Mesenchymal stem cell (in vitro differentiated cells and primary cell): Measurements from ENCODE around the gene CELF5.

Source experiments
- DNase-seq: peaks from one replicate; pipeline ENCODE4 v3.0.0-alpha.2; 2013
- H2AFZ ChIP-seq: one replicate; pipeline ENCODE4 v1.6.1; 2013; ENCODE audit warnings: low read depth, mild to moderate bottlenecking, control low read depth, inconsistent platforms, low read length, moderate library complexity
- H2AK5ac ChIP-seq: 2 replicates; pipeline ENCODE4 v1.6.1; 2013; ENCODE audit warnings: low read length, moderate library complexity, mild to moderate bottlenecking, inconsistent platforms; ENCODE audit not compliant: severe bottlenecking
- H2BK120ac ChIP-seq: one replicate; pipeline ENCODE4 v1.6.1; 2013; ENCODE audit warnings: low read depth, mild to moderate bottlenecking, inconsistent platforms, low read length, moderate library complexity
- H2BK12ac ChIP-seq, 2 experiments: one replicate each; pipeline ENCODE4 v1.6.1; 2013; ENCODE audit warnings: inconsistent platforms in 2 of 2, low read length in 2 of 2, mild to moderate bottlenecking in 2 of 2, moderate library complexity in 2 of 2, control low read depth in 1 of 2
- H2BK15ac ChIP-seq: one replicate; pipeline ENCODE4 v1.6.1; 2013; ENCODE audit warnings: mild to moderate bottlenecking, low read depth, inconsistent platforms; ENCODE audit not compliant: poor library complexity, severe bottlenecking
- H2BK5ac ChIP-seq: 2 replicates; pipeline ENCODE4 v1.6.1; 2013; ENCODE audit warnings: low read depth, mild to moderate bottlenecking, low read length, control low read depth, inconsistent platforms; ENCODE audit not compliant: poor library complexity, severe bottlenecking
- H3K14ac ChIP-seq, 2 experiments: one replicate each; pipeline ENCODE4 v1.6.1; 2013; ENCODE audit warnings: inconsistent platforms in 2 of 2, low read length in 2 of 2, control low read depth in 1 of 2, mild to moderate bottlenecking in 1 of 2, moderate library complexity in 1 of 2
- H3K18ac ChIP-seq, 2 experiments: one replicate each; pipeline ENCODE4 v1.6.1; 2013; ENCODE audit warnings: inconsistent platforms in 2 of 2, low read length in 2 of 2, control low read depth in 1 of 2, low read depth in 1 of 2, mild to moderate bottlenecking in 1 of 2
- H3K23ac ChIP-seq, 2 experiments: one replicate each; pipeline ENCODE4 v1.6.1; 2013; ENCODE audit warnings: inconsistent platforms in 2 of 2, low read length in 2 of 2, mild to moderate bottlenecking in 2 of 2, moderate library complexity in 2 of 2, control low read depth in 1 of 2
- H3K27ac ChIP-seq: 2 replicates; pipeline ENCODE4 v1.5.1; 2013; ENCODE audit warnings: mild to moderate bottlenecking, moderate library complexity, low read length, control low read depth, inconsistent platforms; ENCODE audit not compliant: poor library complexity, severe bottlenecking
- H3K27me3 ChIP-seq, 2 experiments: 2 replicates each; pipeline versions ENCODE4 v1.6.1 to v1.7.0; 2013; ENCODE audit warnings: low read length in 2 of 2, mild to moderate bottlenecking in 2 of 2, moderate library complexity in 2 of 2, control low read depth in 1 of 2, inconsistent platforms in 1 of 2; ENCODE audit not compliant: control insufficient read depth in 1 of 2, insufficient read depth in 1 of 2
- H3K36me3 ChIP-seq, 2 experiments: 2 replicates each; pipeline versions ENCODE4 v1.6.1 to v1.7.0; 2013; ENCODE audit warnings: low read length in 2 of 2, control low read depth in 1 of 2, inconsistent platforms in 1 of 2, low read depth in 1 of 2, mild to moderate bottlenecking in 1 of 2; ENCODE audit not compliant: insufficient read depth in 2 of 2, control insufficient read depth in 1 of 2
- H3K4ac ChIP-seq, 2 experiments: one replicate each; pipeline ENCODE4 v1.6.1; 2013; ENCODE audit warnings: inconsistent platforms in 2 of 2, low read length in 2 of 2, mild to moderate bottlenecking in 2 of 2, moderate library complexity in 2 of 2, control low read depth in 1 of 2, low read depth in 1 of 2
- H3K4me1 ChIP-seq: 2 replicates; pipeline ENCODE4 v1.6.1; 2013; ENCODE audit warnings: low read depth, low read length, control low read depth; ENCODE audit not compliant: control insufficient read depth, insufficient read depth
- H3K4me2 ChIP-seq: 2 replicates; pipeline ENCODE4 v1.6.1; 2013; ENCODE audit warnings: low read length, mild to moderate bottlenecking, inconsistent platforms; ENCODE audit not compliant: poor library complexity, severe bottlenecking
- H3K4me3 ChIP-seq, 2 experiments: 2 replicates each; pipeline versions ENCODE4 v1.5.1 to v1.7.0; 2013; ENCODE audit warnings: low read length in 2 of 2, mild to moderate bottlenecking in 2 of 2, control low read depth in 1 of 2, low read depth in 1 of 2; ENCODE audit not compliant: insufficient read depth in 1 of 2
- H3K79me1 ChIP-seq: replicated peaks from 2 replicates; pipeline ENCODE4 v1.6.1; 2013; ENCODE audit warnings: mild to moderate bottlenecking, control low read depth, low read length, inconsistent platforms; ENCODE audit not compliant: poor library complexity, severe bottlenecking
- H3K9ac ChIP-seq: 2 replicates; pipeline ENCODE4 v1.7.0; 2013; ENCODE audit warnings: mild to moderate bottlenecking, low read length, moderate library complexity
- H3K9me3 ChIP-seq: 2 replicates; pipeline ENCODE4 v1.7.0; 2013; ENCODE audit warnings: mild to moderate bottlenecking, low read length; ENCODE audit not compliant: control insufficient read depth
- H4K8ac ChIP-seq: one replicate; pipeline ENCODE4 v1.6.1; 2013; ENCODE audit warnings: inconsistent platforms, mild to moderate bottlenecking, low read length, moderate library complexity
- H4K91ac ChIP-seq: one replicate; pipeline ENCODE4 v1.6.1; 2013; ENCODE audit warnings: mild to moderate bottlenecking, low read length, inconsistent platforms
- WGBS: methylation state at CpG from one replicate; pipeline ENCODE4 v1.1.7; 2013; ENCODE audit warnings: mixed read lengths; 5-methylcytosine and 5-hydroxymethylcytosine counted together

Gene CELF5

DNA sequence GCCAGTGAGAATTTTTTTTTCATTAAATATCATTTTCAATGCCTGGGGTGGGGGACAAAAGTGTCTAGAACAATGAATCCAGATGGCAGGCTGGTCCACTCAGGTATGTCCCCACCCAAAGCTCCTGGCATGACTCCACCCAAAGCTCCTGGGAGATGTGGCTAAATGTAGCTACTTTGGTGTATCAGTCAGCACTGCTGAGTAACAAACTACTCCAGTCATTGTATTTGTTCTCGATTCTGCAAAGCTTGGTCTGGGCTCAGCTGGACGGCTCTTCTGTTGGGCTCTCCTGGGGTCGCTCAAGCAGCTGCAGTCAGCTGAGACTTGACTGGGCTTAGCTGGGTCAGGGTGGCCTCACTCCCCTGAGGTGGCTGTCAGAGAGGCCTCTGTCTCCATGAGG, 48.5 kb downstream of the CELF5 start:
- peaks cover 14% of the 10 kb centered on the region for H3K4me1 ChIP-seq
- no peak overlapping the region for H2BK12ac ChIP-seq
- WGBS, result 95% methylated on average over 3 of the region's 3 CpGs
- no peak overlapping the region for H3K18ac ChIP-seq
- H3K4ac ChIP-seq, result no peak overlapping the region
- no peak overlapping the region for H3K9ac ChIP-seq
- peaks cover 60 to 77% of the 10 kb centered on the region in 2 experiments for H3K27me3 ChIP-seq
- H3K36me3 ChIP-seq, result no peaks in the 10 kb centered on the region
- no peak overlapping the region for H2BK120ac ChIP-seq
- no peak overlapping the region for H3K14ac ChIP-seq
- no peak overlapping the region for H3K27ac ChIP-seq
- no peak overlapping the region for H2BK15ac ChIP-seq
- H3K4me2 ChIP-seq, result no peak overlapping the region
- no peaks in the 10 kb centered on the region for H3K79me1 ChIP-seq
- H3K9me3 ChIP-seq, result peaks cover 11% of the 10 kb centered on the region
- no peak overlapping the region for H2BK5ac ChIP-seq
- no peak overlapping the region for H4K8ac ChIP-seq
- H2AFZ ChIP-seq, result no peak overlapping the region
- DNase-seq, result no peak
- H4K91ac ChIP-seq, result no peak overlapping the region
- H3K23ac ChIP-seq, result no peak overlapping the region
- H2AK5ac ChIP-seq, result no peak overlapping the region
- no peak overlapping the region for H3K4me3 ChIP-seq

DNA sequence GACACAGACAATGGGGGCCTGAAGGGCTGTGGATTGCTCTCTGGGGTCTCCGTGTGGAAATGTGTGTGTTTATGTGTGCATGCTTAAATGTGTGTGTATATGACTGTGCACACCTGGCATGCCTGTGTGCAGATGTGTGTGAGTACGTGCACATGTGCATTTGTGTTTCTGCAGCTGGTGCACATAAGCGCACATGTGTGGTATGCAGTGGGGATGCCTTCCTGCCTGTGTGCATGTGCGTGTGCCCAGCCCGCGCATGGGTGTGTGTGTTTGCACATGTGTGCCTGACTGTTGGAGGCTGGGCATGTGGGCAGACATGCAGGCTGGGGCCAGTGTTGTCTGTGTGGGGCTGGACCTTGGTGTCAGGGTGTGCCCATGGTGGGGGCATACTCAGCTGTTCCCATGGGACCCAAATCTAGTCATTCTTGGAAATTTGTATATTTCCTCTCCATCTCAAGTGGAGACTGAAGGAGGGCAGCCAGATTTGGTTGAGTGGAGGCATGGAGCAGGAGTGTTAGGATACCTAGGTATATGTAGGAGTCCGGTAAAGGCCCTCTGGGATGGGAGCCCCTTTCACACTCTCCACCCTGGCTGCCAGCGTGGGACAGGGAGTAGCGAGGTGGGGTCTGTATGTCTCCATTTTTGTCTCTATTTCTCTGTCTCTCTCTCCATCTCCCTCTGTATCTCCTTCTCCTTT, 49.9 kb downstream of the CELF5 start:
- no peak overlapping the region for H3K18ac ChIP-seq
- no peak overlapping the region for H2BK120ac ChIP-seq
- H3K27me3 ChIP-seq, result peaks cover 61 to 77% of the 10 kb centered on the region in 2 experiments
- 88% methylated on average over 9 of the region's 9 CpGs for WGBS
- H2BK12ac ChIP-seq, result no peak overlapping the region
- H4K91ac ChIP-seq, result no peak overlapping the region
- peak overlapping the region; percentile 57 for H2BK15ac ChIP-seq
- no peak for DNase-seq
- H3K9me3 ChIP-seq, result peaks cover 11% of the 10 kb centered on the region
- H3K4me2 ChIP-seq, result no peak overlapping the region
- no peaks in the 10 kb centered on the region for H3K79me1 ChIP-seq
- no peak overlapping the region for H3K4ac ChIP-seq
- no peak overlapping the region for H2BK5ac ChIP-seq
- H3K27ac ChIP-seq, result no peak overlapping the region
- no peak overlapping the region for H3K4me3 ChIP-seq
- H2AK5ac ChIP-seq, result no peak overlapping the region
- H3K9ac ChIP-seq, result no peak overlapping the region
- H3K36me3 ChIP-seq, result no peaks in the 10 kb centered on the region
- H3K23ac ChIP-seq, result no peak overlapping the region
- no peak overlapping the region for H3K14ac ChIP-seq
- H3K4me1 ChIP-seq, result peaks cover 17% of the 10 kb centered on the region
- H2AFZ ChIP-seq, result no peak overlapping the region
- H4K8ac ChIP-seq, result no peak overlapping the region

DNA sequence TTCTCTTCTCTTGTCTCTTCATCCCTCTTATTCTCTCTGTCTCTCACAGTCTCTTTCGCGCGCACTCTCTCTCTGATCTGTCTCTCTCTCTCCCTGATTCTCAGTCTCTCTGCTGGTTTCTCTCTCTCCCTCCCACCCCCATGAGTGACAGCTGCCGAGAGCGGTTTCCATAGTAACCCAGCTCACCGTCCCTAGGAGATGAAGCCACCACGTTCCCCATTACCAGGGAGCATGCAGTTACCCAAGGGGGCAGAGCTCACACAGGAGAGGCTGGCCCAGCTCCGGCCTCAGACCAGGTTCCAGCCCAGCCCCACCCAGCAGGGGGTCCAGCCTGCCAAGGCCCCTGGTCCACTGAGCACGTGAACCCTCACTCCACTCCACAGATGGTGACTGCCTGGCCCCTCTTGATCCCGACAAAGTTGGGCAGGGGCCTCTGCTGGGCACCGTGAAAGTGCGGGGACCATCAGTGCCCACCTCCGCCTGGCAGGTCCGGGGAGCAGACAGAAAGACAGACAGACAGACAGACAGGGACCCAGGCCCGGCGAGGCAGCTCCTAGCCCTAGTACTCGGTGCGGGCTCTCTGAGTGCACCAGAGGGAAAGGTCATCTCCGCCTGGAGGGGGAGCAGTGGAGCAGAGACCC, 50.6 kb downstream of the CELF5 start:
- Histone ChIP-seq H4K91ac (no peak overlapping the region), H3K4me1 (peaks cover 17% of the 10 kb centered on the region), H2BK15ac (no peak overlapping the region), H3K9me3 (peaks cover 11% of the 10 kb centered on the region), H2BK5ac (no peak overlapping the region), H3K9ac (no peak overlapping the region), H3K4ac (no peak overlapping the region), H3K23ac (peak overlapping the region in 1 of 2 experiments; percentile 34), H3K4me3 (peak overlapping the region; percentile 16 to 37), H3K27me3 (peaks cover 60 to 77% of the 10 kb centered on the region in 2 experiments), H2BK12ac (peak overlapping the region in 1 of 2 experiments; percentile 23), H3K27ac (no peak overlapping the region), H3K14ac (peak overlapping the region in 1 of 2 experiments; percentile 6), H3K36me3 (no peaks in the 10 kb centered on the region), H3K4me2 (peak overlapping the region; percentile 52), H2BK120ac (no peak overlapping the region), H2AK5ac (no peak overlapping the region), H3K79me1 (no peaks in the 10 kb centered on the region), H2AFZ (peak overlapping the region; percentile 83), H4K8ac (peak overlapping the region; percentile 89), H3K18ac (peak overlapping the region; percentile 13 to 75)
- 21% methylated on average over 19 of the region's 19 CpGs for WGBS
- DNase-seq, result peak; percentile 22

DNA sequence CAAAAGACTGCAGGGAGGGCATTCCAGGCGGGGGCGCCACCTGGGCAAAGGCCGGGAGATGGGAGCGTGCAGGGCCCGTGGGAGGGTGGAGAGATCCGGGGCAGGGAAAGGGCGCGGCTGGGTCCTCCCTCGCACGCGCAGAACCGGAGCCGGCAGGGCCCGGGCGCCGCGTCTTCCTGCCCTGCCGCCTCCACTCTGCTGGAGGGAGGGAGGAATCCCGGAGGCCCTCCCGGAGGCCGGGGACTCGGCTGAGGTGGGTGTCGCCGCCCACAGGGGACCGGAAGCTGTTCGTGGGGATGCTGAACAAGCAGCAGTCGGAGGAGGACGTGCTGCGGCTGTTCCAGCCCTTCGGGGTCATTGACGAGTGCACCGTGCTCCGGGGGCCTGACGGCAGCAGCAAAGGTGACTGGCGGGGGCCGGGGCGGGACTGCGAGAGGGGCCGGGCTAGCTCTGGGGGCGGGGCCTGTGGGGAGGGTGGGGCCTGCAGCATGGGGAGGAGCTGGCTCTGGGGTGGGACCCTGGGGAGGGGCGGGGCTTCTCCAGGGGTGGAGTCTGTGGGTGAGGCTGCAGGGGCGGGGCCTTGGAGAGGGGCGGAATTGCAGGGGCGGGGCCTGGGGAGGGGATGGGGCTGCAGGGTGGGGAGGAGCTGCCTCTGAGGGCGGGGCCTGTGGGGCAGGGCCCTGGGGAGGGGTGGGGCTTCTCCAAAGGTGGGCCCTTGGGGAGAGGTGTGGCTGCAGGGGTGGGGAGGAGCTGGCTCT, 51.3 kb downstream of the CELF5 start:
- peak overlapping the region; percentile 7 for H2BK15ac ChIP-seq
- peak overlapping the region; percentile 67 for H4K91ac ChIP-seq
- H3K4me2 ChIP-seq, result peak overlapping the region; percentile 52
- peak; percentile 83 for DNase-seq
- H3K18ac ChIP-seq, result peak overlapping the region; percentile 83 to 84
- no peak overlapping the region for H3K9ac ChIP-seq
- peaks cover 64 to 76% of the 10 kb centered on the region in 2 experiments for H3K27me3 ChIP-seq
- no peak overlapping the region for H2BK120ac ChIP-seq
- WGBS, result 2% methylated on average over 40 of the region's 45 CpGs
- H3K4me3 ChIP-seq, result peak overlapping the region; percentile 37 to 56
- no peak overlapping the region for H3K27ac ChIP-seq
- H3K36me3 ChIP-seq, result no peaks in the 10 kb centered on the region
- peak overlapping the region; percentile 89 for H4K8ac ChIP-seq
- no peak overlapping the region for H2BK5ac ChIP-seq
- H3K4me1 ChIP-seq, result peaks cover 17% of the 10 kb centered on the region
- H2AK5ac ChIP-seq, result no peak overlapping the region
- H3K23ac ChIP-seq, result no peak overlapping the region
- H2BK12ac ChIP-seq, result no peak overlapping the region
- no peak overlapping the region for H3K4ac ChIP-seq
- H3K9me3 ChIP-seq, result peaks cover 11% of the 10 kb centered on the region
- peak overlapping the region in 1 of 2 experiments; percentile 67 for H3K14ac ChIP-seq
- H2AFZ ChIP-seq, result peak overlapping the region; percentile 83
- H3K79me1 ChIP-seq, result no peaks in the 10 kb centered on the region
